ENCODE measurements around the gene TMEM248. TPM values are rescaled to one million over a fixed set of nuclear protein-coding genes. Genes with fewer than 3 reads are reported as not detected.

The TMEM248 gene
- total and polyA plus RNA-seq, 2 of the 13 experiments (the other 11 are each of a cell fraction or from before 2014, with no cell fraction given) = 54.3 to 109 TPM

DNA sequence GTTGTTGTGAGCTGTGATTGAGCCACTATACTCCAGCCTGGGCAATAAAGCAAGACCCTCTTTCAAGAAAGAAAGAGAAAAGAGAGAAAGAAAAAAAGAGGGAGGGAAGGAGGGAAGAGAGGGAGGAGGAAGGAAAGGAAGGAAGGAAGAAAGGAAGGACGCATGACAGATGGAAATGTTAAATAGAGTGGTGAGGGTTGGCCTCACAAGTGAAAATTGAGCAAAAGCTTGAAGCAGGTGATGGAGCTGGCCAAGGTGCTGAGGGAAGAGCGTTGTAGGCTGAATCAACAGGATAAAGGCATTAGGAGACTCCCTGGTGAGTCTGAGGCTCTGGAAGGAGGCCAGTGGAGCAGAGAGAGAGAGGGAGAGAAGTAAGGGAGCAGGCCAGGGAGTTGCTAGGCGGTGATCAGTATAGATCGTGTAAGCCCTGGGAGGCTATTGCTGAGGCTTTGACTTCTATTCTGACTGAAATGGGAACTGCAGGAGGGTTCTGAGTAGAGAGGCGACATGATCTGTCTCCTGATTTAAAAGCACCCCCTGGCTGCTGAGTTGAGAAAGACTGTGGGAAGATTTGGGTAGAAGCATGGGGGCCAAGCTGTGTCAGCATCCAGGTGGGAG lies 26.5 kb upstream of the TMEM248 start:
- no peak for ATAC-seq
- POLR2A ChIA-PET = no interaction called here
- no peaks in the 10 kb centered on the region for H3K9me3 ChIP-seq (ENCODE audit: low read length)
- H2AFZ ChIP-seq (ENCODE audit: low read length) = no peak overlapping the region
- no peak overlapping the region for H3K27ac ChIP-seq (ENCODE audit: extremely low read length, insufficient read depth, low read length)
- TF ChIP-seq STAG1 (CRISPR knock-in tag; IDR thresholded peaks at IDR 0.05) (peak; percentile 45), ZNF749 (CRISPR knock-in tag; IDR thresholded peaks at IDR 0.05; ENCODE audit: borderline replicate concordance) (no peak), SNAI1 (CRISPR knock-in tag; IDR thresholded peaks at IDR 0.05; ENCODE audit: borderline replicate concordance) (no peak), RXRA (CRISPR knock-in tag; IDR thresholded peaks at IDR 0.05) (no peak), ZEB1 (IDR thresholded peaks at IDR 0.05; ENCODE audit: insufficient replicate concordance, low read depth) (no peak), TBL1XR1 (IDR thresholded peaks at IDR 0.05; ENCODE audit: borderline replicate concordance, low read length, partially characterized antibody) (no peak), ZFP82 (CRISPR knock-in tag; IDR thresholded peaks at IDR 0.05; ENCODE audit: borderline replicate concordance) (no peak), ELF4 (CRISPR knock-in tag; IDR thresholded peaks at IDR 0.05; ENCODE audit: borderline replicate concordance) (no peak), ZNF12 (CRISPR knock-in tag; IDR thresholded peaks at IDR 0.05) (no peak), ZNF256 (CRISPR knock-in tag; conservative IDR thresholded peaks at IDR 0.05) (no peak), MIER2 (CRISPR knock-in tag; IDR thresholded peaks at IDR 0.05) (peak; percentile 82), RFXANK (CRISPR knock-in tag; IDR thresholded peaks at IDR 0.05) (no peak), ZNF354B (CRISPR knock-in tag; IDR thresholded peaks at IDR 0.05) (no peak), PHF21A (CRISPR knock-in tag; IDR thresholded peaks at IDR 0.05) (no peak)
- TF ChIP-seq, protein P1, sequence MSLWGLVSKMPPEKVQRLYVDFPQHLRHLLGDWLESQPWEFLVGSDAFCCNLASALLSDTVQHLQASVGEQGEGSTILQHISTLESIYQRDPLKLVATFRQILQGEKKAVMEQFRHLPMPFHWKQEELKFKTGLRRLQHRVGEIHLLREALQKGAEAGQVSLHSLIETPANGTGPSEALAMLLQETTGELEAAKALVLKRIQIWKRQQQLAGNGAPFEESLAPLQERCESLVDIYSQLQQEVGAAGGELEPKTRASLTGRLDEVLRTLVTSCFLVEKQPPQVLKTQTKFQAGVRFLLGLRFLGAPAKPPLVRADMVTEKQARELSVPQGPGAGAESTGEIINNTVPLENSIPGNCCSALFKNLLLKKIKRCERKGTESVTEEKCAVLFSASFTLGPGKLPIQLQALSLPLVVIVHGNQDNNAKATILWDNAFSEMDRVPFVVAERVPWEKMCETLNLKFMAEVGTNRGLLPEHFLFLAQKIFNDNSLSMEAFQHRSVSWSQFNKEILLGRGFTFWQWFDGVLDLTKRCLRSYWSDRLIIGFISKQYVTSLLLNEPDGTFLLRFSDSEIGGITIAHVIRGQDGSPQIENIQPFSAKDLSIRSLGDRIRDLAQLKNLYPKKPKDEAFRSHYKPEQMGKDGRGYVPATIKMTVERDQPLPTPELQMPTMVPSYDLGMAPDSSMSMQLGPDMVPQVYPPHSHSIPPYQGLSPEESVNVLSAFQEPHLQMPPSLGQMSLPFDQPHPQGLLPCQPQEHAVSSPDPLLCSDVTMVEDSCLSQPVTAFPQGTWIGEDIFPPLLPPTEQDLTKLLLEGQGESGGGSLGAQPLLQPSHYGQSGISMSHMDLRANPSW (CRISPR knock-in tag; IDR thresholded peaks at IDR 0.05; ENCODE audit: borderline replicate concordance) = no peak
- TF ChIP-seq, protein P2, sequence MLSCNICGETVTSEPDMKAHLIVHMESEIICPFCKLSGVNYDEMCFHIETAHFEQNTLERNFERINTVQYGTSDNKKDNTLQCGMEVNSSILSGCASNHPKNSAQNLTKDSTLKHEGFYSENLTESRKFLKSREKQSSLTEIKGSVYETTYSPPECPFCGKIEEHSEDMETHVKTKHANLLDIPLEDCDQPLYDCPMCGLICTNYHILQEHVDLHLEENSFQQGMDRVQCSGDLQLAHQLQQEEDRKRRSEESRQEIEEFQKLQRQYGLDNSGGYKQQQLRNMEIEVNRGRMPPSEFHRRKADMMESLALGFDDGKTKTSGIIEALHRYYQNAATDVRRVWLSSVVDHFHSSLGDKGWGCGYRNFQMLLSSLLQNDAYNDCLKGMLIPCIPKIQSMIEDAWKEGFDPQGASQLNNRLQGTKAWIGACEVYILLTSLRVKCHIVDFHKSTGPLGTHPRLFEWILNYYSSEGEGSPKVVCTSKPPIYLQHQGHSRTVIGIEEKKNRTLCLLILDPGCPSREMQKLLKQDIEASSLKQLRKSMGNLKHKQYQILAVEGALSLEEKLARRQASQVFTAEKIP (CRISPR knock-in tag; IDR thresholded peaks at IDR 0.05; ENCODE audit: borderline replicate concordance) = no peak
- TF ChIP-seq, protein P3, sequence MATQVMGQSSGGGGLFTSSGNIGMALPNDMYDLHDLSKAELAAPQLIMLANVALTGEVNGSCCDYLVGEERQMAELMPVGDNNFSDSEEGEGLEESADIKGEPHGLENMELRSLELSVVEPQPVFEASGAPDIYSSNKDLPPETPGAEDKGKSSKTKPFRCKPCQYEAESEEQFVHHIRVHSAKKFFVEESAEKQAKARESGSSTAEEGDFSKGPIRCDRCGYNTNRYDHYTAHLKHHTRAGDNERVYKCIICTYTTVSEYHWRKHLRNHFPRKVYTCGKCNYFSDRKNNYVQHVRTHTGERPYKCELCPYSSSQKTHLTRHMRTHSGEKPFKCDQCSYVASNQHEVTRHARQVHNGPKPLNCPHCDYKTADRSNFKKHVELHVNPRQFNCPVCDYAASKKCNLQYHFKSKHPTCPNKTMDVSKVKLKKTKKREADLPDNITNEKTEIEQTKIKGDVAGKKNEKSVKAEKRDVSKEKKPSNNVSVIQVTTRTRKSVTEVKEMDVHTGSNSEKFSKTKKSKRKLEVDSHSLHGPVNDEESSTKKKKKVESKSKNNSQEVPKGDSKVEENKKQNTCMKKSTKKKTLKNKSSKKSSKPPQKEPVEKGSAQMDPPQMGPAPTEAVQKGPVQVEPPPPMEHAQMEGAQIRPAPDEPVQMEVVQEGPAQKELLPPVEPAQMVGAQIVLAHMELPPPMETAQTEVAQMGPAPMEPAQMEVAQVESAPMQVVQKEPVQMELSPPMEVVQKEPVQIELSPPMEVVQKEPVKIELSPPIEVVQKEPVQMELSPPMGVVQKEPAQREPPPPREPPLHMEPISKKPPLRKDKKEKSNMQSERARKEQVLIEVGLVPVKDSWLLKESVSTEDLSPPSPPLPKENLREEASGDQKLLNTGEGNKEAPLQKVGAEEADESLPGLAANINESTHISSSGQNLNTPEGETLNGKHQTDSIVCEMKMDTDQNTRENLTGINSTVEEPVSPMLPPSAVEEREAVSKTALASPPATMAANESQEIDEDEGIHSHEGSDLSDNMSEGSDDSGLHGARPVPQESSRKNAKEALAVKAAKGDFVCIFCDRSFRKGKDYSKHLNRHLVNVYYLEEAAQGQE (IDR thresholded peaks at IDR 0.05; ENCODE audit: borderline replicate concordance in 1 of 2, low read depth in 1 of 2, low read length in 2 of 2) = peak; percentile 24 to 85
- WGBS (ENCODE audit: low lambda C conversion rate) = 97% methylated on average over 5 of the region's 5 CpGs
- H3K4me3 ChIP-seq (replicated peaks in 1 of 3; ENCODE audit: insufficient read depth in 1 of 3, low read depth in 2 of 3, low read length in 3 of 3) = no peak overlapping the region
- DNase-seq (ENCODE audit: low spot score) = no peak
- H3K79me2 ChIP-seq (ENCODE audit: insufficient read depth, low read length) = no peaks in the 10 kb centered on the region
- intact Hi-C loops (cut with micrococcal nuclease; ENCODE audit: unreplicated experiment) = no loop called here
- H3K4me1 ChIP-seq (ENCODE audit: insufficient read depth, low read length) = no peaks in the 10 kb centered on the region
- in situ Hi-C loops (cut with HindIII; ENCODE audit: extremely low pct_ligation_motif_present, low pct_unique_long_range_greater_than_20kb) = no loop called here
- BruUV-seq (replicated peaks) = no TSS peak
- peaks cover 6 to 28% of the 10 kb centered on the region in 2 experiments for H3K36me3 ChIP-seq (replicated peaks in 1 of 2; ENCODE audit: control insufficient read depth in 1 of 2, insufficient read depth in 2 of 2, low read length in 2 of 2)
- no peaks in the 10 kb centered on the region for H3K27me3 ChIP-seq (ENCODE audit: control insufficient read depth in 1 of 2, insufficient read depth in 2 of 2, low read length in 2 of 2)
- no peaks in the 10 kb centered on the region for H4K20me1 ChIP-seq (ENCODE audit: insufficient read depth, low read length)
- no peak for FAIRE-seq
- no peak overlapping the region for H3K9ac ChIP-seq (ENCODE audit: insufficient read depth, low read depth, low read length)
- no peak overlapping the region for H3K4me2 ChIP-seq (ENCODE audit: low read depth, low read length)
- CTCF ChIA-PET (ENCODE audit: low intra/inter-chr PET ratio, low total read pairs) = no interaction called here
